Heart right ventricle (tissue), 16 donors: ENCODE data around the gene U2AF2. TPM values are rescaled to one million over a fixed set of nuclear protein-coding genes. Genes with fewer than 3 reads are reported as not detected.

Experiments
- ATAC-seq, 8 donors: fragments of 200-7000 bp; cut with Tn5 transposase; one replicate each; pipeline ENCODE4 v1.9.1; 2020; ENCODE audit warnings: mild to moderate bottlenecking in 8 of 8, moderate library complexity in 8 of 8, moderate number of reproducible peaks in 1 of 8
- DNase-seq, 2 donors: peaks; one replicate each; pipeline ENCODE4 v3.0.0-alpha.2; 2020
- H3K27ac ChIP-seq, 10 donors: fragments of 200-600 bp; sonication (generic) in 2 of 10; one replicate each; pipeline versions ENCODE4 v1.5.0 to v1.8.0; 2020 to 2022; ENCODE audit warnings: mild to moderate bottlenecking in 3 of 10
- H3K27me3 ChIP-seq, 7 donors: fragments of 200-600 bp; one replicate each; pipeline ENCODE4 v1.8.0; 2021 to 2022; ENCODE audit warnings: mild to moderate bottlenecking in 2 of 7
- H3K36me3 ChIP-seq, 9 donors: fragments of 200-600 bp; sonication (generic) in 1 of 9; one replicate each; pipeline versions ENCODE4 v1.5.0 to v1.8.0; 2020 to 2022; ENCODE audit warnings: mild to moderate bottlenecking in 2 of 9
- H3K4me1 ChIP-seq, 9 donors: fragments of 200-600 bp; sonication (generic) in 1 of 9; one replicate each; pipeline versions ENCODE4 v1.5.0 to v1.8.0; 2020 to 2022; ENCODE audit warnings: mild to moderate bottlenecking in 4 of 9
- H3K4me3 ChIP-seq, 10 donors: fragments of 200-600 bp; sonication (generic) in 2 of 10; one replicate each; pipeline versions ENCODE4 v1.5.0 to v1.8.0; 2020 to 2022; ENCODE audit warnings: mild to moderate bottlenecking in 7 of 10, moderate library complexity in 2 of 10
- H3K9me3 ChIP-seq, 11 donors: fragments of 200-600 bp in 10 of 11; sonication (generic) in 2 of 11; one replicate each; pipeline versions ENCODE4 v1.5.0 to v1.8.0; 2013 to 2022; ENCODE audit warnings: mild to moderate bottlenecking in 2 of 11, control low read depth in 1 of 11, moderate library complexity in 1 of 11
- CTCF ChIP-seq, 9 donors: fragments of 200-600 bp; sonication (generic) in 2 of 9; IDR thresholded peaks; one replicate each; pipeline versions ENCODE4 v1.5.0 to v1.8.0; 2021 to 2022; ENCODE audit warnings: antibody characterized with exemption in 9 of 9, mild to moderate bottlenecking in 5 of 9, moderate library complexity in 1 of 9
- WGBS, 2 donors: extraction: QIAGEN DNeasy Blood & Tissue Kit; methylation state at CpG; one replicate each; pipeline ENCODE4 v1.1.7; 2013; ENCODE audit warnings: inconsistent platforms in 1 of 2; 5-methylcytosine and 5-hydroxymethylcytosine counted together
- intact Hi-C, 10 donors: fragments of 100-400 bp; cut with DNase I; formaldehyde crosslinking; loops; one replicate each; pipeline versions ENCODE4 v1.11.1 to v1.14.2; 2022
- polyA plus RNA-seq, 2 donors: library from polyadenylated mRNA; stranded (reverse); fragments of 200-250 nt; gene quantifications; one replicate each; pipeline ENCODE4 v1.2.3, GENCODE V29; 2013
- total RNA-seq, 10 donors: library from RNA; stranded (reverse); fragmentation: NEBNext Ultra II Directional in 3 of 10; extraction: Animal tissue kit (Norgen Biotek cat#: 25700) in 3 of 10; gene quantifications; one replicate each; pipeline versions ENCODE4 v1.2.1 to v1.2.4, GENCODE V29; 2021 to 2023
- donor health status: Arrhythmogenic right ventricular cardiomyopathy.
- donor health status: ischemic (EF 13 %, LVEDD 7.1; RV severe dilation, severe dysfunction).
- donor health status: healthy with polysubstance abuse.
- donor health status: DM: no; HTN: yes; CAD: no.
- donor health status: DM: no; HTN: no; CAD: no.
- donor health status: ischemic (EF 25% LVEDD 6.9; RV normal size, moderate dysfunction).
- donor health status: ischemic (EF 25% LVEDD 5.7; RV mildly dilated, moderate dysfunction).
- donor health status: healthy.
- donor health status: DM: yes; HTN: yes; CAD: no.
- donor health status: Ischemic cardiomyopathy.
- donor health status: ischemic (EF 35%, LVEDD 5.7; RV mildly dilated, moderate dysfunction).
- donor health status: nonischemic (EF 11% LVEDD 7.7; RV severe dilation, severe dysfunction).
- donor health status: DM: yes; HTN: yes; CAD: no.
- donor health status: PGD.
- donor health status: ischemic (EF 29% LVEDD 5.4; RV normal size, mild dysfunction).
- donor health status: nonischemic (EF 23%, LVEDD 6.1; RV moderate dilation, normal function).

U2AF2 gene
- total and polyA plus RNA-seq, 12 donors = 64.1 to 100 (median 74.4) TPM

- peaks cover 0 to 97% (median 67%) of the 10 kb centered on the region in 9 donors for H3K36me3 ChIP-seq
- no peak overlapping the region for H3K4me3 ChIP-seq
- TF ChIP-seq CTCF (IDR thresholded peaks at IDR 0.05) = no peak
- no peaks in the 10 kb centered on the region for H3K9me3 ChIP-seq
- WGBS, 2 donors = 85 to 90% methylated on average over 12 of the region's 12 CpGs
- H3K27me3 ChIP-seq = no peaks in the 10 kb centered on the region
- no peak for DNase-seq
- H3K4me1 ChIP-seq = peaks cover 0 to 13% (median 2%) of the 10 kb centered on the region in 9 donors
- ATAC-seq = no peak
- no peak overlapping the region for H3K27ac ChIP-seq
- intact Hi-C loops = no loop called here
Measured at GRCh38 chr19:55666343-55667005, 11.6 kb downstream of the U2AF2 start.

DNA sequence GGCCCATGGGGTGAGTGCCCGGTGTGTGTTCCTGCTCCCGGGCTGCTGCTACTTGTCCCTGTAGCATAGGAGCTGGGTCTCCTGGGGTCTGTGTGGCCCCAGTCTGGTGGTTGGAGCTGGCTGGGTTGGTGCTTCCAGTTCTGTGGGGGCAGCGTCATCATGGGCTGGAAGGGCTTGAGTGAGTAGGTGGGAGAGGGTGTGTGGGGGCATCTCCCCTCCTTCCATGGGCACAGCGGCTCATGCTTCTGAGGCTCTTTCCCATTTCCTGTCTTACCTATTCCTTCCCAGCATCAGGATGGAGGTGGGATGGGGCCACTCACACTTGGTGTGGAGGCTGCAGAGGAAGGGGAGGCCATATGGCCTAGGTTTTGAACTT is 12.2 kb downstream of the U2AF2 start:
- Histone ChIP-seq H3K36me3 (peaks cover 0 to 97% (median 63%) of the 10 kb centered on the region in 9 donors), H3K27ac (no peak overlapping the region), H3K27me3 (no peaks in the 10 kb centered on the region), H3K4me3 (no peak overlapping the region), H3K4me1 (peaks cover 0 to 15% (median 4%) of the 10 kb centered on the region in 9 donors), H3K9me3 (no peaks in the 10 kb centered on the region)
- DNase-seq = no peak
- ATAC-seq = no peak
- no peak for TF ChIP-seq CTCF (IDR thresholded peaks at IDR 0.05)
- intact Hi-C loops = no loop called here
- WGBS, 2 donors = 78 to 91% methylated on average over 4 of the region's 4 CpGs

DNA sequence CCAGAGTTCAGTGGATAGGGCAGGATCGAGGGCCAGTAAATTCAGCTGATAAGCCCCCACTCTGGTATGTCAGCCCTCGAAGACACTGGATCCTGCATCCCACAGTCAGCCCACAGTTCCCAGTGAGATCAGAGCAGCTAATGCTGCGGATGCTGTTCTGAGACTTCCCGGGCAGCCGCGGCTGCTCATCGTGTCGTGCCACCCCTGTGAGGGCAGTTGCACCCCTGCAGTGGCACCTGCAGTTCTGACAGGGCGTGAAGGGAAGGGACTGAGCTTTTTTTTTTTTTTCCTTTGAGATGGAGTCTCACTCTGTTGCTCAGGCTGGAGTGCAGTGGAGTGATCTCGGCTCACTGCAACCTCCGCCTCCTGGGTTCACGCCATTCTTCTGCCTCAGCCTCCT is 12.7 kb downstream of the U2AF2 start:
- no peak for ATAC-seq
- H3K4me3 ChIP-seq = no peak overlapping the region
- intact Hi-C loops = no loop called here
- H3K36me3 ChIP-seq = peaks cover 0 to 97% (median 60%) of the 10 kb centered on the region in 9 donors
- H3K4me1 ChIP-seq = peaks cover 0 to 15% (median 4%) of the 10 kb centered on the region in 9 donors
- H3K9me3 ChIP-seq = no peaks in the 10 kb centered on the region
- WGBS, 2 donors = 76 to 77% methylated on average over 12 of the region's 12 CpGs
- no peak for DNase-seq
- H3K27me3 ChIP-seq = no peaks in the 10 kb centered on the region
- no peak for TF ChIP-seq CTCF (IDR thresholded peaks at IDR 0.05)
- H3K27ac ChIP-seq = no peak overlapping the region

- 55 to 62% methylated on average over 11 of the region's 11 CpGs for WGBS, 2 donors
- Histone ChIP-seq H3K4me3 (no peak overlapping the region), H3K36me3 (peaks cover 0 to 97% (median 56%) of the 10 kb centered on the region in 9 donors), H3K9me3 (no peaks in the 10 kb centered on the region), H3K27me3 (no peaks in the 10 kb centered on the region), H3K27ac (no peak overlapping the region), H3K4me1 (peaks cover 0 to 15% (median 4%) of the 10 kb centered on the region in 9 donors)
- DNase-seq (no peak), ATAC-seq (no peak)
- TF ChIP-seq CTCF (IDR thresholded peaks at IDR 0.05) = no peak
- intact Hi-C loops = no loop called here
Measured at GRCh38 chr19:55667958-55668357, 13.1 kb downstream of the U2AF2 start.
